HEK293T (cell line): ENCODE measurements around the gene GCNT2.

ENCODE experiments used
- ARNT ChIP-seq: fragments of 450-650 bp; IDR thresholded peaks from 2 replicates; pipeline ENCODE4 v1.6.1; 2017; ENCODE audit warnings: mild to moderate bottlenecking
- BHLHE40 ChIP-seq: fragments of 450-650 bp; IDR thresholded peaks from 2 replicates; pipeline ENCODE4 v1.6.1; 2016; ENCODE audit warnings: mild to moderate bottlenecking, moderate library complexity, borderline replicate concordance
- CTBP1 ChIP-seq: fragments of 450-650 bp; IDR thresholded peaks from 2 replicates; pipeline ENCODE4 v1.6.1; 2016; ENCODE audit warnings: borderline replicate concordance
- ELF4 ChIP-seq: fragments of 450-650 bp; IDR thresholded peaks from 2 replicates; pipeline ENCODE4 v1.6.1; 2017; ENCODE audit warnings: antibody characterized with exemption
- FOXM1 ChIP-seq: fragments of 450-650 bp; IDR thresholded peaks from 2 replicates; pipeline ENCODE4 v1.6.1; 2017; ENCODE audit warnings: mild to moderate bottlenecking, borderline replicate concordance
- HDGF ChIP-seq: fragments of 450-650 bp; IDR thresholded peaks from 2 replicates; pipeline ENCODE4 v1.6.1; 2017; ENCODE audit warnings: antibody characterized with exemption, borderline replicate concordance
- L3MBTL2 ChIP-seq: fragments of 450-650 bp; conservative IDR thresholded peaks from 2 replicates; pipeline ENCODE4 v1.6.1; 2016; ENCODE audit warnings: mild to moderate bottlenecking
- SP1 ChIP-seq: fragments of 450-650 bp; IDR thresholded peaks from 2 replicates; pipeline ENCODE4 v1.6.1; 2017
- SUZ12 ChIP-seq: fragments of 450-650 bp; IDR thresholded peaks from 2 replicates; pipeline ENCODE4 v1.6.1; 2016; ENCODE audit warnings: mild to moderate bottlenecking
- ZNF384 ChIP-seq: fragments of 450-650 bp; IDR thresholded peaks from 2 replicates; pipeline ENCODE4 v1.6.1; 2016

DNA sequence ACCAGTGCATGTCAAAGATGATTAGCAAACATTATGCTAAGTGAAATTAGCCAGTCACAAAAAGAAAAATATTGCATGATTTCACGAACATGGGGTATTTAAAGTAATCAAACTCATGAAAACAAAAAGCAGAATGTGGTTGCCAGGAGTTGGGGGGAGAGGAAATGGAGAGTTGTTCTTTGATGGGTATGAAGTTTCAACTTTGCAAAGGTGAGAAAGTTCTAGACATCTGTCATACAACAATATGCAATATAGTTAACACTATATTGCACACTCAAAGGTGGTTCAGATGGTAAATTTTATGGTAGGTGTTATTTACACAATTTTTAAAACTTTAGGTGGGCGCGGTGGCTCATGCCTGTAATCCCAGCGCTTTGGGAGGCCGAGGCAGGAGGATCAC lies 13.4 kb upstream of the GCNT2 start:
- TF ChIP-seq FOXM1 (no peak), SUZ12 (no peak), ARNT (no peak), ELF4 (no peak), SP1 (no peak), CTBP1 (no peak), L3MBTL2 (no peak), BHLHE40 (no peak), ZNF384 (no peak), HDGF (no peak)
